Measurements from ENCODE around the gene ZNF451.

GRCh38 chr6:57074383-57074782 is 15.6 kb upstream of the ZNF451 start:
- TF ChIP-seq CEBPB (IDR thresholded peaks at IDR 0.05) (no peak), HOXB13 (CRISPR knock-in tag; IDR thresholded peaks at IDR 0.05; ENCODE audit: low read depth) (no peak), EHMT2 (IDR thresholded peaks at IDR 0.05; ENCODE audit: low read depth) (no peak), CTCF (IDR thresholded peaks at IDR 0.05) (no peak)
